Keratinocyte (primary cell): Measurements from ENCODE around the gene MYO7B. TPM values are rescaled to one million over a fixed set of nuclear protein-coding genes. Genes with fewer than 3 reads are reported as not detected.

Experiments used
- DNase-seq: peaks from one replicate; pipeline ENCODE4 v3.0.0-alpha.2; 2011; ENCODE audit warnings: low read depth, missing footprints, low spot score
- FAIRE-seq: peaks from 2 replicates; lab custom pipeline; 2011; peaks lifted over from hg19 to GRCh38; lab: Jason Lieb, UNC
- H2AFZ ChIP-seq: 2 replicates; pipeline ENCODE4 v1.6.0; 2012; ENCODE audit warnings: low read length, control low read depth, inconsistent platforms; ENCODE audit not compliant: control insufficient read depth
- H3K27ac ChIP-seq: 2 replicates; pipeline ENCODE4 v1.5.1; 2011; ENCODE audit warnings: low read length; ENCODE audit not compliant: control insufficient read depth, insufficient read depth
- H3K27me3 ChIP-seq: 3 replicates; pipeline ENCODE4 v1.6.0; 2011; ENCODE audit warnings: low read length; ENCODE audit not compliant: control insufficient read depth, insufficient read depth; ENCODE audit errors: extremely low read depth
- H3K36me3 ChIP-seq, 2 experiments: 2 replicates in 1 of 2; 3 replicates in 1 of 2; pipeline ENCODE4 v1.5.1; 2011; ENCODE audit warnings: low read length in 2 of 2, mild to moderate bottlenecking in 1 of 2; ENCODE audit not compliant: control insufficient read depth in 2 of 2, insufficient read depth in 2 of 2; ENCODE audit errors: extremely low read depth in 1 of 2
- H3K4me1 ChIP-seq: 3 replicates; pipeline ENCODE4 v1.5.1; 2011; ENCODE audit warnings: low read length; ENCODE audit not compliant: control insufficient read depth, insufficient read depth; ENCODE audit errors: extremely low read depth
- H3K4me2 ChIP-seq: 3 replicates; pipeline ENCODE4 v1.6.0; 2011; ENCODE audit warnings: low read depth, low read length; ENCODE audit not compliant: control insufficient read depth, insufficient read depth; ENCODE audit errors: extremely low read depth
- H3K4me3 ChIP-seq, 3 experiments: fragments of 200-600 bp in 1 of 3; sonication (generic) in 1 of 3; 2 replicates in 2 of 3; 3 replicates in 1 of 3; pipeline ENCODE4 v1.5.1; 2011 to 2016; ENCODE audit warnings: low read length in 3 of 3, mild to moderate bottlenecking in 3 of 3, control low read depth in 2 of 3, inconsistent platforms in 1 of 3, low read depth in 1 of 3, mixed read lengths in 1 of 3, mixed run types in 1 of 3, moderate library complexity in 1 of 3; ENCODE audit not compliant: control insufficient read depth in 2 of 3, insufficient read depth in 2 of 3; ENCODE audit errors: extremely low read depth in 1 of 3
- H3K79me2 ChIP-seq: 2 replicates; pipeline ENCODE4 v1.6.0; 2012; ENCODE audit warnings: low read length; ENCODE audit not compliant: control insufficient read depth, insufficient read depth
- H3K9ac ChIP-seq: 3 replicates; pipeline ENCODE4 v1.6.0; 2011; ENCODE audit warnings: low read length; ENCODE audit not compliant: control insufficient read depth, insufficient read depth; ENCODE audit errors: extremely low read depth
- H3K9me1 ChIP-seq: 3 replicates; pipeline ENCODE4 v1.6.0; 2011; ENCODE audit warnings: low read length; ENCODE audit not compliant: control insufficient read depth, insufficient read depth; ENCODE audit errors: extremely low read depth
- H3K9me3 ChIP-seq: 2 replicates; pipeline ENCODE4 v1.5.1; 2012; ENCODE audit warnings: low read depth, low read length; ENCODE audit not compliant: control insufficient read depth
- H4K20me1 ChIP-seq: 3 replicates; pipeline ENCODE4 v1.6.0; 2011; ENCODE audit warnings: low read length; ENCODE audit not compliant: control insufficient read depth, insufficient read depth; ENCODE audit errors: extremely low read depth
- EZH2 ChIP-seq: IDR thresholded peaks from one replicate; pipeline ENCODE4 v1.6.1; 2012; ENCODE audit warnings: inconsistent platforms, mild to moderate bottlenecking, low read length, moderate library complexity
- dilution Hi-C: fragments of 300-500 bp; cut with MboI; formaldehyde crosslinking; loops from one replicate; pipeline ENCODE4 v1.7.0; 2020; ENCODE audit warnings: low sequenced_read_pairs; ENCODE audit not compliant: extremely low pct_ligation_motif_present
- polyA plus RNA-seq, 5 experiments: library from polyadenylated mRNA; depleted of rRNA in 3 of 5; stranded (reverse) in 3 of 5; stranded (forward) in 1 of 5; unstranded in 1 of 5; fragments of >200 nt; gene quantifications; 1 replicate in 1 of 5; 2 replicates in 3 of 5; 3 replicates in 1 of 5; pipeline versions ENCODE4 v1.2.1 to v1.2.3, GENCODE V29; 2011 to 2012; ENCODE audit warnings: missing spikeins in 2 of 5, low read depth in 1 of 5, low replicate concordance in 1 of 5
- TF ChIP-seq, protein P1 (sequence below), 3 experiments: IDR thresholded peaks in 1 of 3; conservative IDR thresholded peaks in 1 of 3; optimal IDR thresholded peaks in 1 of 3; 2 replicates in 2 of 3; 3 replicates in 1 of 3; pipeline versions ENCODE3 to v1.5.1; 2011; ENCODE audit warnings: low read length in 3 of 3, mild to moderate bottlenecking in 3 of 3, moderate library complexity in 2 of 3, control low read depth in 1 of 3, inconsistent platforms in 1 of 3; ENCODE audit not compliant: insufficient read depth in 2 of 3; ENCODE audit errors: extremely low read depth in 1 of 3

The MYO7B gene
- polyA plus RNA-seq, 1 donor (not counting 4 experiments of a cell fraction or from before 2014, with no cell fraction given), result not detected

DNA sequence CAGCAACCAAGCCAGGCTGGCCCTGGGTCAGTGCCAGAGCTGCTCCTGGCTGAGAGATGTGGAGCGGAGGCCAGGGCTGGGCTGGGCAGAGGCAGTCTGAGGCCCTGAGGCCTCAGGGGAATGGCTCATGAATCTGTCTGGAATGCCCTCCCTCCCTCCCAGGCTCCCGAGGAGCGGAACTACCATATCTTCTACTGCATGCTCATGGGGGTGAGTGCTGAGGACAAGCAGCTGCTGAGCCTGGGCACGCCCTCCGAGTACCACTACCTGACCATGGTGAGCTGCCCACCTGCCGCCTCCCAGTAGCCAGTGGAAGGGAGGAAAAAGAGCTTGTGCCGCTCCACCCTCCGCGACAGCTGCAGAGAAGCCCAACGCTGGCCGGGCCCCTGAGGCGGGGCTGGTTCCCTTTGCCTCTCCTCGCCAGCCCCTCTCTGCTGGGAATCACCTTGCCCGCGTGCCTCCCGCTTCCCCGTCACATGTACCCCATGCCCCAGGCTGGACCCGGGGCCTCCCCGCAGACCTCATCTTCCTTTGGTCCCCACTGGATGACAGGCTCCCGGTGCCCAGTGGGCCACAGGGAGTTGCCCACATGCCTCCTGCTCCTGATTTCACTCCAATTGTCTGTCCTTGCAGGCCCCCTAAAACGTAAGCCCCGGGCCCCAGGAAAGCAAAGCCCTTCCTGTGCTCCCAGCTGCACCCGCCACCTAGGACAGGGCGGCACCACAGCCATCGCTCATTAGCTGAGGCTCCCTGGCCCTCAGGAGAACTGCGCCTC, 41.1 kb downstream of the MYO7B start:
- Histone ChIP-seq H3K9me3 (no peaks in the 10 kb centered on the region), H4K20me1 (no peaks in the 10 kb centered on the region), H3K4me1 (peaks cover 9% of the 10 kb centered on the region), H3K9ac (no peak overlapping the region), H3K27me3 (no peaks in the 10 kb centered on the region), H3K4me3 (no peak overlapping the region), H3K4me2 (no peak overlapping the region), H3K9me1 (no peaks in the 10 kb centered on the region), H3K36me3 (no peaks in the 10 kb centered on the region), H2AFZ (peak overlapping the region; percentile 7), H3K27ac (no peak overlapping the region), H3K79me2 (no peaks in the 10 kb centered on the region)
- dilution Hi-C loops, result loop anchor here (25.0 kb wide), 1 partner anchor 111 kb away; the partner anchor contains the start of gene LIMS2
- FAIRE-seq, result peak; percentile 63
- DNase-seq, result peak; percentile 36
- TF ChIP-seq EZH2, result no peak
- TF ChIP-seq, protein P1, sequence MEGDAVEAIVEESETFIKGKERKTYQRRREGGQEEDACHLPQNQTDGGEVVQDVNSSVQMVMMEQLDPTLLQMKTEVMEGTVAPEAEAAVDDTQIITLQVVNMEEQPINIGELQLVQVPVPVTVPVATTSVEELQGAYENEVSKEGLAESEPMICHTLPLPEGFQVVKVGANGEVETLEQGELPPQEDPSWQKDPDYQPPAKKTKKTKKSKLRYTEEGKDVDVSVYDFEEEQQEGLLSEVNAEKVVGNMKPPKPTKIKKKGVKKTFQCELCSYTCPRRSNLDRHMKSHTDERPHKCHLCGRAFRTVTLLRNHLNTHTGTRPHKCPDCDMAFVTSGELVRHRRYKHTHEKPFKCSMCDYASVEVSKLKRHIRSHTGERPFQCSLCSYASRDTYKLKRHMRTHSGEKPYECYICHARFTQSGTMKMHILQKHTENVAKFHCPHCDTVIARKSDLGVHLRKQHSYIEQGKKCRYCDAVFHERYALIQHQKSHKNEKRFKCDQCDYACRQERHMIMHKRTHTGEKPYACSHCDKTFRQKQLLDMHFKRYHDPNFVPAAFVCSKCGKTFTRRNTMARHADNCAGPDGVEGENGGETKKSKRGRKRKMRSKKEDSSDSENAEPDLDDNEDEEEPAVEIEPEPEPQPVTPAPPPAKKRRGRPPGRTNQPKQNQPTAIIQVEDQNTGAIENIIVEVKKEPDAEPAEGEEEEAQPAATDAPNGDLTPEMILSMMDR (optimal IDR thresholded peaks at IDR 0.05 in 1 of 3, IDR thresholded peaks at IDR 0.05 in 1 of 3, conservative IDR thresholded peaks at IDR 0.05 in 1 of 3; ENCODE audit: extremely low read depth in 1 of 3, insufficient read depth in 2 of 3, low read length in 3 of 3), result no peak

DNA sequence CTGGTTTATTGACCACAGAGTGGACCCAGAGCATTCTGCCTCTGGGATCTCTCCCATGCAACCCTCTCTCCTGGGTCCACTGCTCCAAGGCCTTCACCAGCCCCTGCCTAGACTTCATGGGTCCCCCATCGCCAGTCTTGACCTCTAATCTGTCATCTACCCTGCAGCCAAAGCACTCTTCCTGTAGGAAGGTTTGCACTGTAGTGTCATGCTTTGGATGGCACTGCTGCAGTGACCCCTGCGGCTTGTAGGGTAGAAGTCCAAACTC, 41.7 kb downstream of the MYO7B start:
- FAIRE-seq, result no peak
- Histone ChIP-seq H3K36me3 (no peaks in the 10 kb centered on the region), H3K27me3 (no peaks in the 10 kb centered on the region), H3K4me3 (no peak overlapping the region), H3K4me1 (peaks cover 9% of the 10 kb centered on the region), H4K20me1 (no peaks in the 10 kb centered on the region), H3K9ac (no peak overlapping the region), H2AFZ (no peak overlapping the region), H3K4me2 (no peak overlapping the region), H3K9me1 (no peaks in the 10 kb centered on the region), H3K27ac (no peak overlapping the region), H3K9me3 (no peaks in the 10 kb centered on the region), H3K79me2 (no peaks in the 10 kb centered on the region)
- TF ChIP-seq, protein P1 (optimal IDR thresholded peaks at IDR 0.05 in 1 of 3, IDR thresholded peaks at IDR 0.05 in 1 of 3, conservative IDR thresholded peaks at IDR 0.05 in 1 of 3; ENCODE audit: extremely low read depth in 1 of 3, insufficient read depth in 2 of 3, low read length in 3 of 3), result no peak
- TF ChIP-seq EZH2, result no peak
- no peak for DNase-seq
- dilution Hi-C loops, result loop anchor here (25.0 kb wide), 1 partner anchor 110 kb away; the partner anchor contains the start of gene LIMS2
